OCI-LY1 (cell line): ENCODE measurements around the gene BAG3.

Experiments
- H2AFZ ChIP-seq: fragments of 200-600 bp; sonication (generic), shearing (Covaris generic); 2 replicates; pipeline ENCODE4 v1.6.0; 2014; ENCODE audit warnings: antibody characterized with exemption, mild to moderate bottlenecking, low read length
- H3F3A ChIP-seq: fragments of 200-600 bp; sonication (generic), shearing (Covaris generic); 2 replicates; pipeline ENCODE4 v1.6.0; 2014; ENCODE audit warnings: mild to moderate bottlenecking, antibody characterized with exemption, low read length, moderate library complexity; ENCODE audit not compliant: insufficient read depth
- H3K27ac ChIP-seq: fragments of 200-600 bp; sonication (generic); 2 replicates; pipeline ENCODE4 v1.5.1; 2014; ENCODE audit warnings: low read length, mixed run types, mild to moderate bottlenecking, low read depth; ENCODE audit not compliant: poor library complexity, severe bottlenecking
- H3K27me3 ChIP-seq: fragments of 200-600 bp; sonication (generic); 2 replicates; pipeline ENCODE4 v1.6.0; 2014; ENCODE audit warnings: antibody characterized with exemption, mild to moderate bottlenecking, low read length, moderate library complexity; ENCODE audit not compliant: insufficient read depth
- H3K36me3 ChIP-seq: fragments of 200-600 bp; sonication (generic); 2 replicates; pipeline ENCODE4 v1.6.1; 2014; ENCODE audit warnings: mild to moderate bottlenecking, antibody characterized with exemption, low read length, moderate library complexity, mixed read lengths; ENCODE audit not compliant: insufficient read depth
- H3K4me1 ChIP-seq: fragments of 200-600 bp; sonication (generic); 2 replicates; pipeline ENCODE4 v1.5.1; 2014; ENCODE audit warnings: mild to moderate bottlenecking, low read length, moderate library complexity; ENCODE audit not compliant: insufficient read depth, severe bottlenecking
- H3K4me2 ChIP-seq: fragments of 200-600 bp; sonication (generic), shearing (Covaris generic); 2 replicates; pipeline ENCODE4 v1.6.1; 2014; ENCODE audit warnings: low read length
- H3K4me3 ChIP-seq: fragments of 200-600 bp; sonication (generic); 2 replicates; pipeline ENCODE4 v1.5.1; 2014; ENCODE audit warnings: low read length, low read depth, mild to moderate bottlenecking, mixed read lengths; ENCODE audit not compliant: poor library complexity, severe bottlenecking
- H3K79me2 ChIP-seq: fragments of 200-600 bp; shearing (Covaris generic); 2 replicates; pipeline ENCODE4 v1.6.1; 2016; ENCODE audit warnings: mixed run types, low read length, mixed read lengths; ENCODE audit not compliant: insufficient read depth
- H3K9ac ChIP-seq: fragments of 200-600 bp; sonication (generic), shearing (Covaris generic); 2 replicates; pipeline ENCODE4 v1.6.1; 2014; ENCODE audit warnings: mild to moderate bottlenecking, low read length, mixed read lengths
- H3K9me2 ChIP-seq: fragments of 200-600 bp; sonication (generic), shearing (Covaris generic); 2 replicates; pipeline ENCODE4 v1.6.1; 2014; ENCODE audit warnings: low read depth, mild to moderate bottlenecking, low read length, mixed read lengths
- H3K9me3 ChIP-seq: fragments of 200-600 bp; shearing (Covaris generic); 2 replicates; pipeline ENCODE4 v1.6.1; 2014; ENCODE audit warnings: low read length, mixed read lengths
- H4K20me1 ChIP-seq: fragments of 200-600 bp; sonication (generic), shearing (Covaris generic); 2 replicates; pipeline ENCODE4 v1.6.0; 2016; ENCODE audit warnings: mild to moderate bottlenecking, low read length; ENCODE audit not compliant: insufficient read depth
- CTCF ChIP-seq: fragments of 200-600 bp; sonication (generic), shearing (Covaris generic); IDR thresholded peaks from 2 replicates; pipeline ENCODE4 v1.5.1; 2017; ENCODE audit warnings: mild to moderate bottlenecking, antibody characterized with exemption, low read length, moderate library complexity, mixed read lengths
- EZH2 ChIP-seq: fragments of 200-600 bp; sonication (generic), shearing (Covaris generic); IDR thresholded peaks from 2 replicates; pipeline ENCODE4 v1.8.0; 2017; ENCODE audit warnings: borderline replicate concordance, mixed run types, mild to moderate bottlenecking, antibody characterized with exemption, low read length, moderate library complexity, mixed read lengths

The BAG3 gene

GRCh38 chr10:119650692-119651513 lies at the start of gene BAG3:
Gene BAG3 (plus strand): TSS chr10:119651380. CDS start chr10:119651676, 296 bp downstream.
- Histone ChIP-seq H3F3A (0 out of 2 replicates have a peak, but pooled peaks cover 4% of the 10 kb centered on the region), H3K4me3 (peak within 1 kb of the TSS; percentile 83), H3K4me1 (peaks cover 17% of the 10 kb centered on the region), H3K9me2 (no peaks in the 10 kb centered on the region), H3K4me2 (peak within 1 kb of the TSS; percentile 98), H3K9me3 (no peaks in the 10 kb centered on the region), H3K36me3 (no peaks in the 10 kb centered on the region), H3K27me3 (no peaks in the 10 kb centered on the region), H3K79me2 (no peaks in the 10 kb centered on the region), H4K20me1 (no peaks in the 10 kb centered on the region), H2AFZ (peak within 1 kb of the TSS; percentile 83; the same call in 1 of the 2 replicates), H3K9ac (peak within 1 kb of the TSS; percentile 78), H3K27ac (no peak within 1 kb of the TSS)
- no peak for TF ChIP-seq EZH2

- no peak overlapping the region for H3K9ac ChIP-seq
- H3K4me1 ChIP-seq: peaks cover 7% of the 10 kb centered on the region
- no peaks in the 10 kb centered on the region for H4K20me1 ChIP-seq
- H3K4me2 ChIP-seq: no peak overlapping the region
- no peaks in the 10 kb centered on the region for H3K9me3 ChIP-seq
- no peak overlapping the region for H3K27ac ChIP-seq
- no peaks in the 10 kb centered on the region for H3F3A ChIP-seq
- H3K9me2 ChIP-seq: no peaks in the 10 kb centered on the region
- H3K4me3 ChIP-seq: no peak overlapping the region
- no peak overlapping the region for H2AFZ ChIP-seq
- H3K36me3 ChIP-seq: peaks cover 6% of the 10 kb centered on the region; the same call in 1 of the 2 replicates
- TF ChIP-seq CTCF (peak; percentile 67; the same call in 1 of the 2 replicates), EZH2 (no peak)
- no peaks in the 10 kb centered on the region for H3K27me3 ChIP-seq
- H3K79me2 ChIP-seq: no peaks in the 10 kb centered on the region
Measured at GRCh38 chr10:119602241-119603095, 48.7 kb upstream of the BAG3 start.

GRCh38 chr10:119604468-119604867 lies 46.7 kb upstream of the BAG3 start:
- no peaks in the 10 kb centered on the region for H3K4me1 ChIP-seq
- no peak overlapping the region for H3K9ac ChIP-seq
- H3K27me3 ChIP-seq: no peaks in the 10 kb centered on the region
- H3K79me2 ChIP-seq: no peaks in the 10 kb centered on the region
- no peaks in the 10 kb centered on the region for H3K9me2 ChIP-seq
- H3F3A ChIP-seq: no peaks in the 10 kb centered on the region
- TF ChIP-seq EZH2 (no peak), CTCF (no peak)
- H2AFZ ChIP-seq: no peak overlapping the region
- H3K4me3 ChIP-seq: no peak overlapping the region
- no peaks in the 10 kb centered on the region for H3K36me3 ChIP-seq
- no peak overlapping the region for H3K4me2 ChIP-seq
- H3K27ac ChIP-seq: no peak overlapping the region
- H3K9me3 ChIP-seq: no peaks in the 10 kb centered on the region
- no peaks in the 10 kb centered on the region for H4K20me1 ChIP-seq
